ENCODE data around the gene BARX1.
A peak's percentile ranks its signal among the peaks of the same experiment; 100 is the strongest.

The BARX1 gene

DNA sequence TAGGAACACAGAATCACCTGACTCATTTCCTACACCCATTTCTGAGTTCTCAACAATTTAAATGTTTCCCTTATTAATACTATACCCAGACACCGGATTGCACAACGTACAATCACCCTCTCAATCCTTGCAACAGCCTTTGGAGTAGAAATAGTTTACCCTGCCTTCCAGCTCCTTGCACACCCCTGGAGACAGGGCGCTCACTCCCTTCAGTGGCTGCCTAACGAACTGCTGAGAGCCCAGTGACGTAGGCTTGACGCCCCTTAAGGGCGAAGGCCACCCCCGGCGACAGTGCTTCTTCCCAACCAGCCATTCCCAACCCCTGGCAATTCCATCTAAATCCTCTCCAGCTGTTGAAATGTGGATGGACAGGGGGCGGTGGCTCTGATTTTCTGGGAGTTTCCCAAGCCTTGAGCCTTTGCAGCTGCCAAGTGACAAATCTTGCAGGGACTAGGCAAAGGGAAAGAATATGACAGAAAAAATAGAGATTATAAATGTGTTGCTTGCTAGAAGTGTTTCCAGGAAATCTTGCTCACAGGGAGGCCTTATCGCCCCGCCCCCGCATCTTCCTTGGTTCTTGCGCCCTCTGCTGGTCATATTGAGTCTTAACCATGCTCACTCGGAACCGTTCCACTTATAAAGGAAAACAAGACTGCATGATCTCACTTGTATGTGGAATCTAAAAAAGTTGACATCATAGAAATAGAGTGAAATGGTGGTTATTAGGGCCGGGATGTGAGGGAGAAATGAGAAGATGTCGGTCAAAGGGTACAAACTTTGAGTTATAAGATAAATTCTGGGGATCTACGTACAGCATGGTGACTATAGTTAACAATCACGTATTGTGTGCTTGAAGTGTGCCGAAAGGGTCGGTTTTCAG is 7.6 kb upstream of the BARX1 start:
- Histone ChIP-seq H3K9ac (ENCODE audit: low read length) (no peak overlapping the region), H4K20me1 (ENCODE audit: insufficient read depth, low read length) (no peaks in the 10 kb centered on the region), H3K4me1 (ENCODE audit: low read length) (no peaks in the 10 kb centered on the region), H2AFZ (ENCODE audit: low read length) (no peak overlapping the region), H3K36me3 (replicated peaks; ENCODE audit: insufficient read depth, low read length) (no peaks in the 10 kb centered on the region), H3K4me3 (ENCODE audit: low read length) (no peak overlapping the region), H3K4me2 (ENCODE audit: low read depth, low read length) (no peak overlapping the region), H3K9me2 (replicated peaks; ENCODE audit: insufficient read depth, low read length) (no peaks in the 10 kb centered on the region), H3K27ac (ENCODE audit: low read length) (no peak overlapping the region), H3K27me3 (replicated peaks; ENCODE audit: insufficient read depth, low read length) (peaks cover 29% of the 10 kb centered on the region), H3K79me2 (ENCODE audit: low read length) (no peaks in the 10 kb centered on the region), H3F3A (ENCODE audit: insufficient read depth, low read length) (no peaks in the 10 kb centered on the region), H3K9me3 (replicated peaks; ENCODE audit: insufficient read depth, low read length) (no peaks in the 10 kb centered on the region)
- peak; percentile 80 for DNase-seq
- no peak for TF ChIP-seq EZH2 (optimal IDR thresholded peaks at IDR 0.05; ENCODE audit: low read depth, low read length)
- TF ChIP-seq CTCF (IDR thresholded peaks at IDR 0.05; ENCODE audit: low read length): peak; percentile 84
- TF ChIP-seq EZH2phosphoT487 (IDR thresholded peaks at IDR 0.05; ENCODE audit: low read length): no peak

DNA sequence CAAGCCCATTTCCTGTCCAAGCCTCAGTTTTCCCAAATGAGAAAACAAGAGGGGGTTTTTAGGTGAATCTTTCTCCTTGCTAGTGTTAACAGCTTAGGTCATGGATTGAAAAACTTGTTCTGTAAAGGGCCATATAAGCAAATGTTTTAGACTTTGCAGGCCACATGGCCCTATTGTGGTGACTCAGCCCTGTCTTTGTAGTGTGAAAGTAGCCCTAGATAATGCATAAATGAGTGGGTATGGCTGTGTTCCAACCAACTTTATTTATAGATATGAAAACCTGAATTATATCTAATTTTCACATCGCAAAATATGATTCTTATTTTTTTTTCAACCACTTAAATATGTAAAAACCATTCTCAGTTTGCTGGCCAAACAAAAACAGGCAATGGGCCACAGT is 6.9 kb upstream of the BARX1 start:
- Histone ChIP-seq H3K27me3 (replicated peaks; ENCODE audit: insufficient read depth, low read length) (peaks cover 37% of the 10 kb centered on the region), H4K20me1 (ENCODE audit: insufficient read depth, low read length) (no peaks in the 10 kb centered on the region), H3K9me2 (replicated peaks; ENCODE audit: insufficient read depth, low read length) (no peaks in the 10 kb centered on the region), H3K9me3 (replicated peaks; ENCODE audit: insufficient read depth, low read length) (no peaks in the 10 kb centered on the region), H3K27ac (ENCODE audit: low read length) (no peak overlapping the region), H3K9ac (ENCODE audit: low read length) (no peak overlapping the region), H3K36me3 (replicated peaks; ENCODE audit: insufficient read depth, low read length) (no peaks in the 10 kb centered on the region), H3K4me2 (ENCODE audit: low read depth, low read length) (no peak overlapping the region), H3K4me1 (ENCODE audit: low read length) (no peaks in the 10 kb centered on the region), H3F3A (ENCODE audit: insufficient read depth, low read length) (no peaks in the 10 kb centered on the region), H2AFZ (ENCODE audit: low read length) (no peak overlapping the region), H3K79me2 (ENCODE audit: low read length) (no peaks in the 10 kb centered on the region), H3K4me3 (ENCODE audit: low read length) (no peak overlapping the region)
- TF ChIP-seq EZH2 (optimal IDR thresholded peaks at IDR 0.05; ENCODE audit: low read depth, low read length) (no peak), EZH2phosphoT487 (IDR thresholded peaks at IDR 0.05; ENCODE audit: low read length) (no peak), CTCF (IDR thresholded peaks at IDR 0.05; ENCODE audit: low read length) (no peak)
- no peak for DNase-seq

- no peaks in the 10 kb centered on the region for H3K9me3 ChIP-seq (replicated peaks; ENCODE audit: insufficient read depth, low read length)
- TF ChIP-seq EZH2phosphoT487 (IDR thresholded peaks at IDR 0.05; ENCODE audit: low read length): no peak
- TF ChIP-seq CTCF (IDR thresholded peaks at IDR 0.05; ENCODE audit: low read length): no peak
- no peak for TF ChIP-seq EZH2 (optimal IDR thresholded peaks at IDR 0.05; ENCODE audit: low read depth, low read length)
- H3K9ac ChIP-seq (ENCODE audit: low read length): no peak overlapping the region
- H4K20me1 ChIP-seq (ENCODE audit: insufficient read depth, low read length): no peaks in the 10 kb centered on the region
- no peak overlapping the region for H3K4me3 ChIP-seq (ENCODE audit: low read length)
- no peak for DNase-seq
- no peak overlapping the region for H3K4me2 ChIP-seq (ENCODE audit: low read depth, low read length)
- H3K79me2 ChIP-seq (ENCODE audit: low read length): no peaks in the 10 kb centered on the region
- H3K27ac ChIP-seq (ENCODE audit: low read length): no peak overlapping the region
- no peaks in the 10 kb centered on the region for H3K9me2 ChIP-seq (replicated peaks; ENCODE audit: insufficient read depth, low read length)
- H3K36me3 ChIP-seq (replicated peaks; ENCODE audit: insufficient read depth, low read length): no peaks in the 10 kb centered on the region
- H3F3A ChIP-seq (ENCODE audit: insufficient read depth, low read length): no peaks in the 10 kb centered on the region
- no peaks in the 10 kb centered on the region for H3K4me1 ChIP-seq (ENCODE audit: low read length)
- H3K27me3 ChIP-seq (replicated peaks; ENCODE audit: insufficient read depth, low read length): peaks cover 45% of the 10 kb centered on the region
- no peak overlapping the region for H2AFZ ChIP-seq (ENCODE audit: low read length)
These were observed 6.1 kb upstream of the BARX1 start for GRCh38 chr9:93960971-93961841.
